Measurements from ENCODE around the gene DCST1.
"Not testable (repeated sequence)": the region's sequence is repeated elsewhere in the genome, so short reads cannot be mapped to it uniquely, and the experiment has no call there.

Gene DCST1, protein sequence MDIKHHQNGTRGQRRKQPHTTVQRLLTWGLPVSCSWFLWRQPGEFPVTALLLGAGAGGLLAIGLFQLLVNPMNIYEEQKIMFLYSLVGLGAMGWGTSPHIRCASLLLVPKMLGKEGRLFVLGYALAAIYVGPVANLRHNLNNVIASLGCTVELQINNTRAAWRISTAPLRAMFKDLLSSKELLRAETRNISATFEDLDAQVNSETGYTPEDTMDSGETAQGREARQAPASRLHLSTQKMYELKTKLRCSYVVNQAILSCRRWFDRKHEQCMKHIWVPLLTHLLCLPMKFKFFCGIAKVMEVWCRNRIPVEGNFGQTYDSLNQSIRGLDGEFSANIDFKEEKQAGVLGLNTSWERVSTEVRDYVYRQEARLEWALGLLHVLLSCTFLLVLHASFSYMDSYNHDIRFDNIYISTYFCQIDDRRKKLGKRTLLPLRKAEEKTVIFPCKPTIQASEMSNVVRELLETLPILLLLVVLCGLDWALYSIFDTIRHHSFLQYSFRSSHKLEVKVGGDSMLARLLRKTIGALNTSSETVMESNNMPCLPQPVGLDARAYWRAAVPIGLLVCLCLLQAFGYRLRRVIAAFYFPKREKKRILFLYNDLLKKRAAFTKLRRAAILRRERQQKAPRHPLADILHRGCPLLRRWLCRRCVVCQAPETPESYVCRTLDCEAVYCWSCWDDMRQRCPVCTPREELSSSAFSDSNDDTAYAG

GRCh38 chr1:155033524-155033923 lies at the start of gene DCST1, which contains the start of gene DCST2:
DCST1 (plus strand) TSS chr1:155033824; CDS start chr1:155034037, 213 bp downstream.
DCST2 (minus strand) TSS chr1:155033781; CDS start chr1:155033701, 80 bp downstream.
- DNase-seq, result no peak

DNA sequence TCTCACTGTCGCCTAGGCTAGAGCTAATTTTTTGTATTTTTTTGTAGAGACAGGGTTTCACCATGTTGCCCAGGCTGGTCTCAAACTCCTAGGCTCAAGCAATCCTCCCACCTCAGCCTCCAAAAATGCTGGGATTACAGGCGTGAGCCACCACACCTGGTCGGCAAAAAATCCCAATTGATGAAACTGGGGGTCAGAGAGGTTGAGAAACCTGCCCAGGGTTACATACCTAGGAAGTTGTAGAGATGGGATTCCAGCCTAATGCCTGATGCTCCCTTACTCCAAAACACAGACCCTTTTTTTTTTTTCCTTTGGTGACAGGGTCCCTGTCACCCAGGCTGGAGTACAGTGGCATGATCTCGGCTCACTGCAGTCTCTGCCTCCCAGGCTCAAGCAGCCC lies 46.9 kb upstream of the DCST1 start:
- not testable (repeated sequence) for DNase-seq

GRCh38 chr1:154987326-154987725 lies 46.3 kb upstream of the DCST1 start:
- no peak for DNase-seq

DNA sequence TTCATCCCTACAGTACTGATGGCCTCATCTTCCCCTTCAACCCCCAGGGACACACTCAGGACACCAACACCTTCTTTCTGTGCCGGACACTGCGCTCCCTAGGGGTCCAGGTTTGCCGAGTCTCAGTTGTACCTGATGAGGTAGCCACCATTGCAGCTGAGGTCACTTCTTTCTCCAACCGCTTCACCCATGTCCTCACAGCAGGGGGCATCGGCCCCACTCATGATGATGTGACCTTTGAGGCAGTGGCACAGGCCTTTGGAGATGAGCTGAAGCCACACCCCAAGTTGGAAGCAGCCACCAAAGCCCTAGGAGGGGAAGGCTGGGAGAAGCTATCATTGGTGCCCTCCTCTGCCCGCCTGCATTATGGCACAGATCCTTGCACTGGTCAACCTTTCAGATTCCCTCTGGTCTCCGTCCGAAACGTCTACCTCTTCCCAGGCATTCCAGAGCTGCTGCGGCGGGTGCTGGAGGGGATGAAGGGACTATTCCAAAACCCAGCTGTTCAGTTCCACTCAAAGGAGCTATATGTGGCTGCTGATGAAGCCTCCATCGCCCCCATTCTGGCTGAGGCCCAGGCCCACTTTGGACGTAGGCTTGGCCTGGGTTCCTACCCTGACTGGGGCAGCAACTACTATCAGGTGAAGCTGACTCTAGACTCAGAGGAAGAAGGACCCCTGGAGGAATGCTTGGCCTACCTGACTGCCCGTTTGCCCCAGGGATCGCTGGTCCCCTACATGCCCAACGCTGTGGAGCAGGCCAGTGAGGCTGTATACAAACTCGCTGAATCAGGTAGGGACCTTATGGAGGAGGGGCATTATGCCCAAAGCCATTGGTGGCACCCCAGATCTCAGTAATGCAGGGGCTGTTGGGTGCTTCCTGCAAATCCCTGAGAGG lies 45.3 kb upstream of the DCST1 start:
- no peak for DNase-seq

DNA sequence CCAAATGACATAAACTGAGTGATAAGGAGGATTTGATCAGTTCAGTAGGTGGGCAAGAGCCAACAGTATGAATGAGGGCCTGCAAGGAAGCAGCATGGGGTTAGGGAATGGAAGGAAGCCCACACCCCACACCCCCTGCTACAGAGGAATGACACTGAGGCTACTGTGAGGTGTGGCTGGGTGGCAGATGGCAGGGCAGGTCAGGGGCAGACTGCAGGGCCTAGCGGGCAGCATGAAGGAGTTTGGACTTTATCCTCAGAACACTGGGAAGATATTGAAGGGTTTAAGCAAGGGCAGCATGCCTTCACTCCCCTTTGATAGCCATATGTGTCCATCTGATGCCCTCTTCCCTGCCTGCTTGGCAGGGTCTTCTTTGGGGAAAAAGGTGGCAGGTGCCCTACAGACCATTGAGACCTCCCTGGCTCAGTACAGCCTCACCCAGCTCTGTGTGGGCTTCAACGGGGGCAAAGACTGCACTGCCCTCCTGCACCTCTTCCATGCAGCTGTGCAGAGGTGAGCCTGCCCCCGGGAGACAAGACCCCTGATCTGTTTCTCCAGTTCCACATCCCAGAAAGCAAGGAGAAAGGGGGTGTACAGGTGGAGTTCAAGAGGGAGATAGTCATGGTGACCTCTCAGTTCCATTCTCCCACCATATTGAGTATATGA lies 44.3 kb upstream of the DCST1 start:
- DNase-seq, result no peak

GRCh38 chr1:154990276-154990675 lies 43.3 kb upstream of the DCST1 start:
- DNase-seq, result no peak

DNA sequence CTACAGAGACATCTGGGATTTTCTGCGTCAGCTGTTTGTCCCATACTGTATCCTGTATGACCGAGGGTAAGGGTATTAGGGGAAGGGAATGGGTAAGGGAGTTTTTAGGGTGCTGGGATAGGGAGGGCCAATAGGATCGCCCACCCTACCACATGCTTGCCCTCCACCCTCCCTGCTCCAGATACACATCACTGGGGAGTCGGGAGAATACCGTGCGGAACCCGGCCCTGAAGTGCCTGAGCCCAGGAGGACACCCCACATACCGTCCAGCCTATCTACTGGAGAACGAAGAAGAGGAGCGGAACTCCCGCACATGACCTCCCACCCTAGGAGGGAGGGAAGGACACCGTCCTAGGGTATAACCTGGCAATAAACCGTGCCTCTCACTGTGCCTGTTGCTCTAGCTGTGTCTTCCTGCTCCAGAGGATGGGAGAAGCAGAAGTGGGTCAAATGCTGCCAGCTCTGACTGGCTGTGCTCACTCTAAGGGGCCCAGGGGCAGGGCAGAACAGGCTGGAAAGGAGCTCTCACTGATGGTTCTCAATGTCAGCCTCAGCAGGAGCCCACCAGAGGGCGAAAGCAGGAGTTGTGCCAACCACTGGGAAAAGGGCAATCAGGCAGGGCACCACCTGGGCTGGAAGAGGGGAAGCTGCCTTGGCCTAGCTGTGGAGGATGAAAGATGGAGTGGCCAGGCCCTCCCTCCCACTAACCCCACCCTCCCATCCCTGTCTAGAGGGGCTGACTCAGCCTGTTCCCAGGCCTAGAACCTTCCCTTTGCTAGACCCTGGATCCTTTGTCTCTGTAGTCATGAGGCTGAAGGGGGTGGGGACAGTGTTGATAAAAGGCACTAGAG lies 40.7 kb upstream of the DCST1 start:
- peak; percentile 47 for DNase-seq

DNA sequence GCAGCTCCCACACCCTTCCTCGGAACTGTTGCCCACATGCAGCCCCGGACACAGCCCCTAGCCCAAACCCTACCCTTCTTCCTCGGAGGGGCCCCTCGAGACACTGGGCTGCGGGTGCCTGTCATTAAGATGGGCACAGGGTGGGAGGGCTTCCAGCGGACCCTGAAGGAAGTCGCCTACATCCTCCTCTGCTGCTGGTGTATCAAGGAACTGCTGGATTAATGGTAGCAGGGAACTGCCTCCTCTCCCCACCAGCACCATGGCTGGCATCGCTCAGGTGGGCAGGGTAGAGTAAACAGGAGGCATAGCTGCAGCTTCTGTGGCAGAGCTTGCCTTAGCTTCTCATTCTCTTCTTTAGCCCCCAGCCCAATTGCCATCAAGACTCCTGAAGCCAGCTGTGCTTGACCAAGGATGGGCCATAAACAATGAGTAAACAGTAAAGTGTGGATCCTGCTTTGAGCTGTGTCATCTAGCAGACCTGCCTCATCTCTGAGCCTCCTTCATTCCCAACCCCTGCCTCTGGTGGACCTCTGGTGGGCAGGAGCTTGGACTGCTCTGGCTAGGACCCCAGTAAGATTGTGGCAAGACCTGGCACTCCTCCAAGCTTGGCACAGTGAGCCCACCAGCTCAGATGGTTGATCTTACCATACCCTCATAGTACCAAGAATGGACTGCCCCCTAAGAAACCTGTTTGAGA lies 39.9 kb upstream of the DCST1 start, which contains the start of gene LENEP:
Gene LENEP (plus strand): TSS at position 15 of the 697 bp plus-strand sequence. CDS start 22 bp downstream, at position 37.
- DNase-seq, result no peak

DNA sequence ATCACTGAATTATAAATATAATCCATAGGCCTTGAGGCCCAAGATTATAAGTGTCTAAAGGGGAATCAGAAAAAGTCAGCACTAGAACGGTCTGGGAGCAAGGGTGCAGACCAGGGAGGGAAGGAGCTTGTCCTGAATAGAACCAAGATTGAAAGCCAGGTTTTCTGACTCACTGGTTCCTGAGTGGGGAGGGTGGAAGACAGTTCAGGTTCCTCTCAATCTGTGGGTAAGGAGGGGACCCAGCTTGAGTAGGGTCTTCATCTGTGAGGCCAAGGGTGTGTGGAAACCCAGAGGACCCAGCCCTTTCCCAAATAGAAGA lies 39.4 kb upstream of the DCST1 start:
- no peak for DNase-seq

- DNase-seq, result no peak
Measured at GRCh38 chr1:154994591-154994990, 39.0 kb upstream of the DCST1 start.

- DNase-seq, result not testable (repeated sequence)
Measured at GRCh38 chr1:154995301-154995983, 38.2 kb upstream of the DCST1 start.

DNA sequence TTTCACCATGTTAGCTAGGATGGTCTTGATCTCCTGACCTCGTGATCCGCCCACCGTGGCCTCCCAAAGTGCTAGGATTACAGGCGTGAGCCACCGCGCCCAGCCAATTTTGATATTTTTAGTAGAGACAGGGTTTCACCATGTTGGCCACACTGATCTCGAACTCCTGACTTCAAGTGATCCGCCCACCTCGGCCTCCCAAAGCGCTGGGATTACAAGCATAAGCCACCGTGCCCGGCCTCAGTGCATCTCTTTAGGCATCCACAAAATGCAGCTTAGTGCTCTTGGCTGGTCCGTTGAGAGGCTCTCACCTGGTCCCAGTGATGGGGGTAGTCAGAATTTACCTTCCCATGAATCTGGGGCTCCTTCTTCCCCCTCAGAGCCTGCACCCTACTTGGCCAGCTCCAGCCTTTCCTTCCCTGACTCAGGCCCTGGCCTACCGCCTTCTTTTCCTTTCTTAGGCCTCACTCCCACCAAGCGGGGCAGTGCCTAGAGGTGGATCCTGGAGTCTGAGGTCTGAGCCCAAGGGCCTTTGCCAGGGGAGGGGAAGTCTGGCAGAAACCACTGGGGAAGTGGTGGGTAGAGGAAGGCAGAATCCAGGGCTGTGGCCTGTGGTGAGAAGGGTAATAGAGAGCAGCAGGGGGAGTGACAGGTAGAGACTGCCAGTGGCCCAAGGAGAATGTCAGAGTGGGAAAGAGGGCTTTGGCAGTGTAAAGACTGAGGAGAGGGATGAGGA lies 36.5 kb upstream of the DCST1 start:
- DNase-seq, result peak; percentile 86

- no peak for DNase-seq
Measured at GRCh38 chr1:154998201-154998780, 35.3 kb upstream of the DCST1 start.

DNA sequence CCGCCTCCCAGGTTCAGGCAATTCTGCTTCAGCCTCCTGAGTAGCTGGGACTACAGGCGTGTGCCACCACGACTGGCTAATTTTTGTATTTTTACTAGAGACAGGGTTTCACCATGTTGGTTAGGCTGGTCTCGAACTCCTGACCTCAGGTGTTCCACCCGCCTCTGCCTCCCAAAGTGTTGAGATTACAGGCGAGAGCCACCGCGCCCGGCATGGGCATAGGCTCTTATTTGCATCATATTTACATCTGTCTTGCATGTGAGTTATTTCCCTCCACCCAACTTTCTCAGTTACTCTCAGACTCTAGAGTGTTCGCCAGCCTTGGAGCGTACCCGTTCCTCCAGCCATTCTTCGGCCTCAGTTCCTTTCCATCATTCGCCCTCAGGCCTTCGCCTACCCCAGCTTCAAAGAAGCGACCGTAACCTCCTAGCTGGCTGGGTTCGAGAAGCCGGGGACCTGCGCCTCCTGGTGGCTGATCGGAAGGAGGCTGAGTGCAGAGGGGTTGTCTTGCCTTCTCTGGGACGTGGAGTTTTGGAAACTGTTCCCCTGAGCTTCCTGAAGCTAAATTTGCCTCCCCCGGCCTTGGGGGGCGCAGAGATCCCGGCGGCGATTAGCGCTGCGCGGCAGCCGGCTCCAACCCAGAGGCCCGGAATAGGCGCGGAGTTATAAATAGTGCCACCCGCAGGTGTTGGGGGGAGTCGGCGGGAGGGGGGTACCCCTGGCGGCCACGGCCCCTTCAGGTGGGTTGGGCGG lies 34.6 kb upstream of the DCST1 start:
- DNase-seq, result peak; percentile 77

- DNase-seq, result peak; percentile 50
Measured at GRCh38 chr1:154999571-155000410, 33.8 kb upstream of the DCST1 start.

DNA sequence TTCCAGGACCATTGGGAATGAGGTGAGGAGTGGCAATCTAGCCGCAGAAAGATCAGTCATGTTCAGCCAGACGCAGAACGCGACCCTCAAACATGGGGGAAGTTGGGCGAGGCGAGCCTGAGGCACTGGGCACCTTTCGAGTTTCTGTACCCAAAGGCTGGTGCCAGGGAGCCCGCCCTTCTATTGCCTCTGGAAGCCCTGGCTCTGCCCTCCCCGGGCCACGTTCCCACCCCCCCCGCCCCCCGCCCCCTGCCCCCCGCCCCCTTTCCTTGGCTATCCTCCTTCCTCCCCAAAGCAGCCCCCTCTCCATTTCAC lies 33.3 kb upstream of the DCST1 start:
- DNase-seq, result no peak

DNA sequence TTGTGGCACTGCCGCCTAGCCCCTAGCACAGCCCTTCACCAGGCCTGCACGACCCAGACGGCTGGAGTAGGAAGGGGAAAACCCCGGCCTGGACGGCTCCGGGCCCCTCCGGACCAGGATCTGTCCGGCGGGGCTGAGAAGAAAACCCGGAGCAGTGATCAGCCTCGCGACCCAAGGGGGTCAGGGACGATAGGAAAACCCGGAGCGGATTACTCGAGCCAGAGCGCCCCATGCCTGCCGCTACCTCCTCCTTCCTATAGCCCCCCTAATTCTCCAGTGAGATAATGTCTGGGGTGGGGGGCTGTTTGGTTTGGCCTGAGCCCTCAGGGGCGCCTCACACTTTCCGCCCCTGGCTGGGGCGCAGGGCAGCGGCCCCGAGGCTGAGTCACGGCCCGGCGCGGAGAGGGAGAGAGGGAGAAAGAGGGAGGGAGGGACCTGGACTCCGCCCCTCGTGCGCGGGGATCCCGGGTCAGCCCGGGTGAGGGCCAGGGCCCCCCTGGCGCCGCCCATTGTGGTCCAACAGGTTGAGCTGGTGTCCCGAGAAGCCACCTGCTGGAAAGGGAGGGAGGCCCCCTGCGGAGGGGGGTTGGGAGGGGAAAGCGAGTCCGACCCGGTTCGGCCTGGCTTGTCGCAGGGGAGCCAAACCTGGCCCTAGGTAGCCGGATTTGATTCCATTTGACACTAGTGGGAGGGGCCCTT lies 32.7 kb upstream of the DCST1 start:
- peak; percentile 85 for DNase-seq
